B cell (primary cell): ENCODE measurements around the gene NEU2. TPM values are rescaled to one million over a fixed set of nuclear protein-coding genes. Genes with fewer than 3 reads are reported as not detected.

Source experiments
- ATAC-seq: fragments of 200-7000 bp; cut with Tn5 transposase; one replicate; pipeline ENCODE4 v1.10.0; 2021; ENCODE audit warnings: low read depth, mild to moderate bottlenecking, moderate number of reproducible peaks, moderate library complexity
- CTCF ChIA-PET: fragments of 350-600 bp; sonication (Branson Sonifier 250); formaldehyde crosslinking; loops from one replicate; lab custom pipeline; 2021; ENCODE audit warnings: antibody characterized with exemption, inconsistent platforms; lab: Charles Lee
- POLR2A ChIA-PET: fragments of 350-600 bp; sonication (Branson Sonifier 250); formaldehyde crosslinking; loops from one replicate; lab custom pipeline; 2021; ENCODE audit warnings: antibody characterized with exemption; lab: Charles Lee
- DNase-seq: peaks from one replicate; pipeline ENCODE4 v3.0.0; 2013
- H2AFZ ChIP-seq: 2 replicates; pipeline ENCODE4 v1.6.1; 2012; ENCODE audit warnings: mild to moderate bottlenecking, low read depth, low read length; ENCODE audit not compliant: insufficient read depth, poor library complexity, severe bottlenecking
- H3K27ac ChIP-seq, 2 donors: 1 replicate in 1 of 2; 2 replicates in 1 of 2; pipeline ENCODE4 v1.5.1; 2012 to 2013; ENCODE audit warnings: low read length in 2 of 2, mild to moderate bottlenecking in 2 of 2, moderate library complexity in 1 of 2
- H3K27me3 ChIP-seq, 4 experiments: fragments of 200-600 bp in 1 of 4; sonication (generic) in 1 of 4; replicated peaks in 1 of 4; 1 replicate in 2 of 4; 2 replicates in 2 of 4; pipeline versions ENCODE4 v1.6.1 to v1.7.0; 2013 to 2016; ENCODE audit warnings: low read length in 3 of 4, mild to moderate bottlenecking in 2 of 4, mixed read lengths in 1 of 4, moderate library complexity in 1 of 4; ENCODE audit not compliant: insufficient read depth in 4 of 4, control insufficient read depth in 3 of 4; ENCODE audit errors: control extremely low read depth in 1 of 4
- H3K36me3 ChIP-seq, 2 experiments: replicated peaks in 1 of 2; 1 replicate in 1 of 2; 2 replicates in 1 of 2; pipeline versions ENCODE4 v1.6.1 to v1.7.1; 2013; ENCODE audit warnings: low read length in 1 of 2; ENCODE audit not compliant: insufficient read depth in 2 of 2, control insufficient read depth in 1 of 2; ENCODE audit errors: control extremely low read depth in 1 of 2, extremely low read depth in 1 of 2
- H3K4me1 ChIP-seq, 2 donors: fragments of 200-600 bp in 1 of 2; sonication (generic) in 1 of 2; 1 replicate in 1 of 2; 2 replicates in 1 of 2; pipeline versions ENCODE4 v1.5.1 to v1.6.1; 2013 to 2017; ENCODE audit warnings: low read length in 2 of 2; ENCODE audit not compliant: control insufficient read depth in 2 of 2, insufficient read depth in 2 of 2
- H3K4me2 ChIP-seq: replicated peaks from 2 replicates; pipeline ENCODE3; 2012; ENCODE audit warnings: mild to moderate bottlenecking, low read depth, low read length; ENCODE audit not compliant: poor library complexity, severe bottlenecking
- H3K4me3 ChIP-seq, 5 experiments: fragments of 200-600 bp in 1 of 5; sonication (generic) in 1 of 5; 1 replicate in 3 of 5; 2 replicates in 2 of 5; pipeline versions ENCODE4 v1.5.1 to v1.7.0; 2011 to 2016; ENCODE audit warnings: low read length in 4 of 5, mild to moderate bottlenecking in 4 of 5, low read depth in 2 of 5, control low read depth in 1 of 5, moderate library complexity in 1 of 5; ENCODE audit not compliant: insufficient read depth in 1 of 5; ENCODE audit errors: control extremely low read depth in 1 of 5, extremely low read depth in 1 of 5
- H3K79me2 ChIP-seq: fragments of 200-600 bp; sonication (generic); one replicate; pipeline ENCODE4 v1.6.0; 2016; ENCODE audit warnings: low read length; ENCODE audit not compliant: control insufficient read depth, insufficient read depth
- H3K9ac ChIP-seq: fragments of 200-600 bp; sonication (generic); 2 replicates; pipeline ENCODE4 v1.6.1; 2017; ENCODE audit warnings: mild to moderate bottlenecking, low read length, moderate library complexity
- H3K9me3 ChIP-seq, 3 donors: one replicate each; pipeline versions ENCODE4 v1.6.1 to v1.7.1; 2013; ENCODE audit warnings: low read length in 2 of 3; ENCODE audit not compliant: control insufficient read depth in 2 of 3, insufficient read depth in 1 of 3; ENCODE audit errors: control extremely low read depth in 1 of 3
- H4K20me1 ChIP-seq: 2 replicates; pipeline ENCODE4 v1.6.0; 2012; ENCODE audit warnings: mild to moderate bottlenecking, low read length; ENCODE audit not compliant: insufficient read depth, control insufficient read depth, poor library complexity, severe bottlenecking
- H3K27ac Mint-ChIP-seq: one replicate; pipeline ENCODE4 v1.8.0; 2021; ENCODE audit warnings: mixed read lengths
- H3K27me3 Mint-ChIP-seq: one replicate; pipeline ENCODE4 v1.8.0; 2021; ENCODE audit warnings: mixed read lengths
- H3K4me1 Mint-ChIP-seq: one replicate; pipeline ENCODE4 v1.8.0; 2021; ENCODE audit warnings: mixed read lengths
- H3K4me3 Mint-ChIP-seq: one replicate; pipeline ENCODE4 v1.8.0; 2021; ENCODE audit warnings: mixed read lengths
- H3K9me3 Mint-ChIP-seq: one replicate; pipeline ENCODE4 v1.8.0; 2022; ENCODE audit warnings: mixed read lengths; ENCODE audit not compliant: insufficient read depth
- EZH2 ChIP-seq: IDR thresholded peaks from 2 replicates; pipeline ENCODE4 v1.6.1; 2012; ENCODE audit warnings: borderline replicate concordance, low read depth, mild to moderate bottlenecking, moderate library complexity, low read length; ENCODE audit not compliant: insufficient read depth, poor library complexity, severe bottlenecking
- WGBS: methylation state at CpG from one replicate; pipeline ENCODE4 v1.1.5; 2013; ENCODE audit warnings: missing lambda C conversion rate; ENCODE audit not compliant: insufficient coverage; 5-methylcytosine and 5-hydroxymethylcytosine counted together
- intact Hi-C: fragments of 100-400 bp; cut with micrococcal nuclease; formaldehyde crosslinking; loops from one replicate; pipeline ENCODE4 v1.10.0; 2022
- polyA plus RNA-seq: library from polyadenylated mRNA; depleted of rRNA; stranded (reverse); fragments of >200 nt; gene quantifications from 2 replicates; pipeline ENCODE4 v1.2.3, GENCODE V29; 2012
- total RNA-seq, 2 donors: library from RNA; stranded (reverse); fragments of 120-200 nt in 1 of 2; gene quantifications; 1 replicate in 1 of 2; 2 replicates in 1 of 2; pipeline versions ENCODE4 v1.2.3 to v1.2.4, GENCODE V29; 2013 to 2022
- TF ChIP-seq, protein P1 (sequence below): fragments of 200-600 bp; IDR thresholded peaks from one replicate; pipeline ENCODE4 v1.8.0; 2022; ENCODE audit warnings: antibody characterized with exemption, mild to moderate bottlenecking

The NEU2 gene
- total and polyA plus RNA-seq, 2 donors (not counting 1 experiment from before 2014, with no cell fraction given) = not detected

DNA sequence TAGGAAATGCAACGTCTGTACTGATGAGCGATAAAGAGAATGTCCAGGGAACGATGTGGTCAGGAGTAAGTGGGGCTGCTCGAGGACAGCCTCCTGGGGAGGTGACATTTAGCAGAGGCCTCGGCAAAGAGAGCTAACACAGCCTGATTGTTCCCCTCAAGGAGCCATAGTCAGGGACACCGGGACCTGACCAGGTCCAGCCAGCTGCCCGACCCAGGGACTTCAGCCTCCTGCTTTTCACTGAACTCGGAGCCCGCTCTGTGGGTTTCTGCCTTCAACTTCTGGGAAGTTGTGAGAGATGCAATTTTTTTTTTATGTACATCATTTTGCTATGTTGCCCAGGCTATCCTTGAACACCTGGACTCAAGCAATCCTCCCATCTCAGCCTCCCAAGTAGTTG, 10.1 kb downstream of the NEU2 start:
- ChIA-PET POLR2A (interaction anchor here (1.2 kb wide), 1 partner anchor 182 kb away, joined by 4 read pairs; no protein-coding TSS in a partner anchor), CTCF (interaction anchor here (3.7 kb wide), 1 partner anchor 12 kb away, joined by 14 read pairs; no protein-coding TSS in a partner anchor)
- Mint-ChIP-seq H3K27me3 (peaks cover 17% of the 10 kb centered on the region), H3K9me3 (no peaks in the 10 kb centered on the region), H3K4me3 (no peak overlapping the region), H3K4me1 (no peaks in the 10 kb centered on the region), H3K27ac (no peak overlapping the region)
- 85% methylated on average over 7 of the region's 9 CpGs for WGBS
- no peak for DNase-seq
- H4K20me1 ChIP-seq = no peaks in the 10 kb centered on the region
- no peak overlapping the region for H2AFZ ChIP-seq
- no peaks in the 10 kb centered on the region for H3K36me3 ChIP-seq
- H3K79me2 ChIP-seq = no peaks in the 10 kb centered on the region
- no peak overlapping the region for H3K9ac ChIP-seq
- no peaks in the 10 kb centered on the region for H3K9me3 ChIP-seq
- ATAC-seq = no peak
- peaks cover 0 to 4% (median 0%) of the 10 kb centered on the region in 4 experiments for H3K27me3 ChIP-seq
- no peak overlapping the region for H3K4me2 ChIP-seq
- H3K4me3 ChIP-seq = no peak overlapping the region
- H3K27ac ChIP-seq = no peak overlapping the region
- H3K4me1 ChIP-seq = no peaks in the 10 kb centered on the region
- TF ChIP-seq, protein P1, sequence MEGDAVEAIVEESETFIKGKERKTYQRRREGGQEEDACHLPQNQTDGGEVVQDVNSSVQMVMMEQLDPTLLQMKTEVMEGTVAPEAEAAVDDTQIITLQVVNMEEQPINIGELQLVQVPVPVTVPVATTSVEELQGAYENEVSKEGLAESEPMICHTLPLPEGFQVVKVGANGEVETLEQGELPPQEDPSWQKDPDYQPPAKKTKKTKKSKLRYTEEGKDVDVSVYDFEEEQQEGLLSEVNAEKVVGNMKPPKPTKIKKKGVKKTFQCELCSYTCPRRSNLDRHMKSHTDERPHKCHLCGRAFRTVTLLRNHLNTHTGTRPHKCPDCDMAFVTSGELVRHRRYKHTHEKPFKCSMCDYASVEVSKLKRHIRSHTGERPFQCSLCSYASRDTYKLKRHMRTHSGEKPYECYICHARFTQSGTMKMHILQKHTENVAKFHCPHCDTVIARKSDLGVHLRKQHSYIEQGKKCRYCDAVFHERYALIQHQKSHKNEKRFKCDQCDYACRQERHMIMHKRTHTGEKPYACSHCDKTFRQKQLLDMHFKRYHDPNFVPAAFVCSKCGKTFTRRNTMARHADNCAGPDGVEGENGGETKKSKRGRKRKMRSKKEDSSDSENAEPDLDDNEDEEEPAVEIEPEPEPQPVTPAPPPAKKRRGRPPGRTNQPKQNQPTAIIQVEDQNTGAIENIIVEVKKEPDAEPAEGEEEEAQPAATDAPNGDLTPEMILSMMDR = no peak
- no peak for TF ChIP-seq EZH2
- intact Hi-C loops = no loop called here

DNA sequence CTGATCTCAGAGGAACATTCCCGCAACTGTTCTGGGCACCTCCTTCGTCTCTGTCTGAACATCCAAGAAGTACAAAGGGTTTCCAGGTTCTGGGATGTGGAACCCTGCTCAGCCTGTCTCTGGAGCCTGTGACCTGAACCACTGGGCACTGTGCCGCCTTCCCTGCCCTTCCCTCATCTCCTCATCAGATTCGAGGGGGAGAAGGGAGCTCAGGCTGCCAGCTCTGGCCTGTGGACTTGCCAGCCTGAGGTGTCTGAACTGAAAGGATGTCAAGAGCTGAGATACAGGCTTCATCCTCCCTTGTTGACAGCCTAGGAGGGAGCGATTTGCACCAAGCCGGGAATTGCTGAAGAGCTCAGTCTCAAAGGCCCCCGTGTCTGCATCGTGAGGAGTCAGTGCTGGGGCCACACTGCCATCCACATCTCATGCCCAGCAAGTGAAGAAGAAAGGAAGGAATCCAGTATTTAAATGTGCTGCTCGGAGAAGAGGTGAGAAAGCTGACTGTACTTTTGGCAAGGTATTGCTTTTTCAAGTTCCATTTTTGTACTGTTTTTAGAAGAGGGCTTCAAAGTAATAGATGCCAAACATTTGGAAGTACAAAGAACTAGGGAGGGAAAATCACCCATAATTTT, 12.6 kb downstream of the NEU2 start:
- DNase-seq (no peak), ATAC-seq (no peak)
- H3K27ac ChIP-seq = no peak overlapping the region
- no peaks in the 10 kb centered on the region for H3K36me3 ChIP-seq
- no peak overlapping the region for H3K9ac ChIP-seq
- no peak overlapping the region for H3K27ac Mint-ChIP-seq
- no peaks in the 10 kb centered on the region for H4K20me1 ChIP-seq
- H3K4me2 ChIP-seq = no peak overlapping the region
- TF ChIP-seq, protein P1 = no peak
- no peak for TF ChIP-seq EZH2
- POLR2A ChIA-PET = no interaction called here
- H3K9me3 Mint-ChIP-seq = no peaks in the 10 kb centered on the region
- H3K4me3 ChIP-seq = no peak overlapping the region
- H3K27me3 ChIP-seq = peaks cover 0 to 4% (median 0%) of the 10 kb centered on the region in 4 experiments
- no peak overlapping the region for H3K4me3 Mint-ChIP-seq
- H3K4me1 Mint-ChIP-seq = no peaks in the 10 kb centered on the region
- 95% methylated on average over 7 of the region's 9 CpGs for WGBS
- H2AFZ ChIP-seq = no peak overlapping the region
- H3K4me1 ChIP-seq = no peaks in the 10 kb centered on the region
- peaks cover 16% of the 10 kb centered on the region for H3K27me3 Mint-ChIP-seq
- no peaks in the 10 kb centered on the region for H3K9me3 ChIP-seq
- intact Hi-C loops = no loop called here
- CTCF ChIA-PET = interaction anchor here (0.9 to 3.7 kb wide), 3 partner anchors 9 to 192 kb away, joined by 3 to 14 read pairs (median 4); no protein-coding TSS in a partner anchor
- no peaks in the 10 kb centered on the region for H3K79me2 ChIP-seq
